IMR-90 (cell line): ENCODE results near the gene RIMBP2. TPM values are rescaled to one million over a fixed set of nuclear protein-coding genes. Genes with fewer than 3 reads are reported as not detected.

Experiments used
- ATAC-seq: fragments of 200-7000 bp; cut with Tn5 transposase; 2 replicates; pipeline ENCODE4 v1.9.1; 2020; ENCODE audit warnings: low read depth, mild to moderate bottlenecking, moderate library complexity
- BruUV-seq: library from RNA; stranded (reverse); fragments of 400-500 nt; replicated peaks from 2 replicates; lab custom pipeline; 2021; lab: Mats Ljungman, UMichigan
- CTCF ChIA-PET: fragments of 300-600 bp; formaldehyde crosslinking; extraction: SDS; loops from one replicate; lab custom pipeline; 2021; ENCODE audit warnings: antibody characterized with exemption; lab: Yijun Ruan, JAX
- POLR2A ChIA-PET: fragments of 300-600 bp; sonication (Branson Sonifier 250); formaldehyde crosslinking; loops from one replicate; lab custom pipeline; 2022; ENCODE audit warnings: antibody characterized with exemption; ENCODE audit not compliant: unreplicated experiment; lab: Charles Lee
- DNase-seq: peaks from one replicate; pipeline ENCODE4 v3.0.0; 2013
- H2AFZ ChIP-seq: replicated peaks from 2 replicates; pipeline ENCODE3; 2013; ENCODE audit warnings: low read length, mild to moderate bottlenecking; ENCODE audit not compliant: poor library complexity
- H2AK5ac ChIP-seq: 2 replicates; pipeline ENCODE4 v1.6.1; 2013; ENCODE audit warnings: low read depth, low read length, inconsistent platforms
- H2AK9ac ChIP-seq: replicated peaks from 2 replicates; pipeline ENCODE3; 2013; ENCODE audit warnings: mild to moderate bottlenecking, low read depth, low read length, moderate library complexity; ENCODE audit not compliant: poor library complexity
- H2BK120ac ChIP-seq: 2 replicates; pipeline ENCODE4 v1.6.1; 2013; ENCODE audit warnings: low read depth, low read length, inconsistent platforms
- H2BK15ac ChIP-seq: 3 replicates; pipeline ENCODE4 v1.6.1; 2013; ENCODE audit warnings: low read depth, low read length, inconsistent platforms
- H2BK20ac ChIP-seq: 2 replicates; pipeline ENCODE4 v1.6.1; 2013; ENCODE audit warnings: low read depth, mild to moderate bottlenecking, inconsistent platforms, low read length, moderate library complexity
- H2BK5ac ChIP-seq: 2 replicates; pipeline ENCODE4 v1.6.1; 2013; ENCODE audit warnings: mild to moderate bottlenecking, low read depth, low read length, inconsistent platforms; ENCODE audit not compliant: poor library complexity, severe bottlenecking
- H3K14ac ChIP-seq: replicated peaks from 2 replicates; pipeline ENCODE4 v1.6.1; 2013; ENCODE audit warnings: low read depth, low read length, inconsistent platforms
- H3K18ac ChIP-seq: 2 replicates; pipeline ENCODE4 v1.6.1; 2013; ENCODE audit warnings: low read depth, low read length, control low read depth
- H3K23ac ChIP-seq: 2 replicates; pipeline ENCODE4 v1.6.1; 2013; ENCODE audit warnings: low read depth, low read length, inconsistent platforms
- H3K27ac ChIP-seq: 2 replicates; pipeline ENCODE4 v1.5.1; 2013; ENCODE audit warnings: mild to moderate bottlenecking, control low read depth, low read length; ENCODE audit not compliant: insufficient read depth
- H3K27me3 ChIP-seq: 2 replicates; pipeline ENCODE4 v1.6.1; 2013; ENCODE audit warnings: low read length; ENCODE audit not compliant: control insufficient read depth, insufficient read depth
- H3K36me3 ChIP-seq: 2 replicates; pipeline ENCODE4 v1.6.1; 2013; ENCODE audit warnings: low read length, mixed read lengths; ENCODE audit not compliant: control insufficient read depth, insufficient read depth
- H3K4ac ChIP-seq: 2 replicates; pipeline ENCODE4 v1.6.1; 2013; ENCODE audit warnings: low read depth, low read length, inconsistent platforms
- H3K4me1 ChIP-seq: 2 replicates; pipeline ENCODE4 v1.6.1; 2013; ENCODE audit warnings: low read length, mixed read lengths; ENCODE audit not compliant: control insufficient read depth, insufficient read depth
- H3K4me2 ChIP-seq: 2 replicates; pipeline ENCODE4 v1.6.1; 2013; ENCODE audit warnings: low read depth, mild to moderate bottlenecking, control low read depth, low read length, moderate library complexity
- H3K4me3 ChIP-seq: 2 replicates; pipeline ENCODE4 v1.5.1; 2013; ENCODE audit warnings: low read depth, mild to moderate bottlenecking, control low read depth, low read length, moderate library complexity; ENCODE audit not compliant: insufficient read depth
- H3K56ac ChIP-seq: 2 replicates; pipeline ENCODE4 v1.6.1; 2013; ENCODE audit warnings: low read length, inconsistent platforms; ENCODE audit not compliant: insufficient read depth; ENCODE audit errors: extremely low read depth
- H3K79me1 ChIP-seq, 2 experiments: 2 replicates each; pipeline ENCODE4 v1.6.1; 2013; ENCODE audit warnings: low read length in 2 of 2, inconsistent platforms in 1 of 2, low read depth in 1 of 2
- H3K9ac ChIP-seq: 2 replicates; pipeline ENCODE4 v1.6.1; 2013; ENCODE audit warnings: low read depth, low read length, control low read depth
- H3K9me1 ChIP-seq: 2 replicates; pipeline ENCODE4 v1.6.1; 2013; ENCODE audit warnings: low read length, inconsistent platforms; ENCODE audit not compliant: insufficient read depth
- H3K9me3 ChIP-seq: 2 replicates; pipeline ENCODE4 v1.6.1; 2013; ENCODE audit warnings: low read length; ENCODE audit not compliant: control insufficient read depth, insufficient read depth
- H4K20me1 ChIP-seq: 2 replicates; pipeline ENCODE4 v1.6.1; 2013; ENCODE audit warnings: low read length, inconsistent platforms; ENCODE audit not compliant: insufficient read depth
- H4K5ac ChIP-seq: 2 replicates; pipeline ENCODE4 v1.6.1; 2013; ENCODE audit warnings: mild to moderate bottlenecking, low read depth, low read length, control low read depth
- H4K8ac ChIP-seq, 2 experiments: 2 replicates each; pipeline ENCODE4 v1.6.1; 2013; ENCODE audit warnings: low read depth in 2 of 2, low read length in 2 of 2, control low read depth in 1 of 2, inconsistent platforms in 1 of 2
- H4K91ac ChIP-seq: 2 replicates; pipeline ENCODE4 v1.6.1; 2013; ENCODE audit warnings: low read depth, low read length, inconsistent platforms; ENCODE audit not compliant: insufficient read depth
- BHLHE40 ChIP-seq: fragments of 150-350 bp; IDR thresholded peaks from 2 replicates; pipeline ENCODE4 v1.6.1; 2016; ENCODE audit warnings: mild to moderate bottlenecking, low read depth, low read length
- CEBPB ChIP-seq: IDR thresholded peaks from 2 replicates; pipeline ENCODE4 v1.6.1; 2012; ENCODE audit warnings: low read depth, low read length, improper control_type of control experiment
- CHD1 ChIP-seq: IDR thresholded peaks from 2 replicates; pipeline ENCODE4 v1.6.1; 2012; ENCODE audit warnings: low read depth, low read length, improper control_type of control experiment
- FOS ChIP-seq: fragments of 150-350 bp; IDR thresholded peaks from 2 replicates; pipeline ENCODE4 v1.6.1; 2016; ENCODE audit warnings: low read depth, low read length
- MAFK ChIP-seq: IDR thresholded peaks from 2 replicates; pipeline ENCODE4 v1.6.1; 2012; ENCODE audit warnings: low read depth, low read length, improper control_type of control experiment
- MAZ ChIP-seq: IDR thresholded peaks from 2 replicates; pipeline ENCODE4 v1.6.1; 2012; ENCODE audit warnings: low read depth, mild to moderate bottlenecking, low read length, improper control_type of control experiment, moderate library complexity, borderline replicate concordance
- MXI1 ChIP-seq: IDR thresholded peaks from 2 replicates; pipeline ENCODE4 v1.6.1; 2012; ENCODE audit warnings: low read depth, mild to moderate bottlenecking, low read length, moderate library complexity, borderline replicate concordance
- NFE2L2 ChIP-seq: fragments of 150-350 bp; IDR thresholded peaks from 2 replicates; pipeline ENCODE4 v1.6.1; 2016; ENCODE audit warnings: low read depth, mild to moderate bottlenecking, low read length
- POLR2A ChIP-seq: IDR thresholded peaks from 2 replicates; pipeline ENCODE4 v1.6.1; 2012; ENCODE audit warnings: mild to moderate bottlenecking, low read depth, low read length
- RAD21 ChIP-seq: IDR thresholded peaks from 2 replicates; pipeline ENCODE4 v1.6.1; 2012; ENCODE audit warnings: low read length, improper control_type of control experiment
- RCOR1 ChIP-seq: IDR thresholded peaks from 2 replicates; pipeline ENCODE4 v1.6.1; 2012; ENCODE audit warnings: mild to moderate bottlenecking, low read length, improper control_type of control experiment; ENCODE audit not compliant: insufficient replicate concordance
- RFX5 ChIP-seq: IDR thresholded peaks from 2 replicates; pipeline ENCODE4 v1.8.0; 2012; ENCODE audit warnings: low read depth, mild to moderate bottlenecking, low read length, moderate library complexity
- SMC3 ChIP-seq: fragments of 150-350 bp; IDR thresholded peaks from 2 replicates; pipeline ENCODE4 v1.6.1; 2016; ENCODE audit warnings: low read depth, mild to moderate bottlenecking, antibody characterized with exemption, low read length, moderate library complexity
- WGBS, 2 experiments: methylation state at CpG; one replicate each; pipeline versions ENCODE4 v1.1.5 to v1.1.7; 2013; ENCODE audit warnings: missing lambda C conversion rate in 2 of 2; ENCODE audit not compliant: insufficient read length in 1 of 2; ENCODE audit errors: extremely low coverage in 2 of 2; 5-methylcytosine and 5-hydroxymethylcytosine counted together
- dilution Hi-C: fragments of 300-500 bp; cut with HindIII; formaldehyde crosslinking; loops from one replicate; pipeline ENCODE4 v1.14.3; 2018; ENCODE audit warnings: low sequenced_read_pairs; ENCODE audit not compliant: unreplicated experiment
- in situ Hi-C: fragments of 300-500 bp; cut with MboI; formaldehyde crosslinking; loops from 3 replicates; pipeline ENCODE4 v1.14.3; 2019; ENCODE audit warnings: low sequenced_read_pairs, inconsistent platforms, mixed read lengths
- intact Hi-C: fragments of 100-400 bp; cut with micrococcal nuclease; formaldehyde crosslinking; loops from 2 replicates; pipeline ENCODE4 v1.10.0; 2022
- polyA plus RNA-seq, 3 experiments: library from polyadenylated mRNA; depleted of rRNA; stranded (reverse); fragments of >200 nt; gene quantifications; 2 replicates each; pipeline ENCODE4 v1.2.3, GENCODE V29; 2012; ENCODE audit warnings: low replicate concordance in 1 of 3
- total RNA-seq: library from RNA; depleted of rRNA; stranded (reverse); fragments of >200 nt; gene quantifications from 2 replicates; pipeline ENCODE4 v1.2.3, GENCODE V29; 2012
- TF ChIP-seq, protein P1 (sequence below): fragments of 150-350 bp; IDR thresholded peaks from 2 replicates; pipeline ENCODE4 v1.6.1; 2017; ENCODE audit warnings: mild to moderate bottlenecking, antibody characterized with exemption, low read length, low read depth
- TF ChIP-seq, protein P2 (sequence below): conservative IDR thresholded peaks from 2 replicates; pipeline ENCODE4 v1.5.1; 2012; ENCODE audit warnings: mild to moderate bottlenecking, low read depth, low read length, improper control_type of control experiment
- TF ChIP-seq, protein P3 (sequence below): fragments of 150-350 bp; IDR thresholded peaks from 2 replicates; pipeline ENCODE4 v1.6.1; 2016; ENCODE audit warnings: low read depth, mild to moderate bottlenecking, low read length, moderate library complexity, borderline replicate concordance

Gene RIMBP2
- total and polyA plus RNA-seq, 2 of the 4 experiments (the other 2 are of a cell fraction) = not detected

DNA sequence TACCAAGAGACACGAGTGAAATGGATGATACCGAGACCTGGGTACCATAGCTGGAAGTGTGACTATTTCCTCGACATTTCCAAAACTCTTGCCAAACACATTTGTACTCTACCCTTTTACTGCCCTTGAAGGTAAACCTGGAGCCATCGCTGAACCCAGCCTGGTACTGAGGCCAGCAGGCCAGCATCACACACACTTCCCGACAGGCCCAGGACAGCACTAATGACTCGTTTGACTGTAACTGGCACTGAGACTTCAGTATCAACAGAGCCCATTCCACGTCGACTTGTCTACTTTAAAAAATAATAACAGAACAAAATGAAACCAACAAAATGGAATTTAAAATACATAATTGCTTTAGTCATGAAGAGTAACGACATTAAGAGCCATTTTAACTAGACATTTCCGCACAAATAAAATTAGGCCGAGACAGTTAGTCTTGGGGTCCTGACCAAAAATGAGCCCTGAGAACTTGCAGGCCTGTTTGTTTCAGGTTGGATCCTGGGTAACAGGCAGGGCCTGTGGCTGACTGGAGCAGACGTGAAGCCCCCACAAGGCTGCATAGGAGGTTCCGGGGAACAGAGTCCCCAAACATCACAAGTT, 94.3 kb downstream of the RIMBP2 start:
- WGBS, 2 experiments = 90% methylated on average over 2 of the region's 13 CpGs; no CpG with 5 or more reads in 1 of the 2 experiments
- H3K9me1 ChIP-seq = no peaks in the 10 kb centered on the region
- in situ Hi-C loops (no loop called here), dilution Hi-C loops (no loop called here), intact Hi-C loops (no loop called here)
- no peak overlapping the region for H4K91ac ChIP-seq
- H3K79me1 ChIP-seq = no peaks in the 10 kb centered on the region
- H3K23ac ChIP-seq = no peak overlapping the region
- H2BK120ac ChIP-seq = no peak overlapping the region
- H3K4me2 ChIP-seq = no peak overlapping the region
- no peak overlapping the region for H3K18ac ChIP-seq
- H3K27ac ChIP-seq = no peak overlapping the region
- ChIA-PET CTCF (no interaction called here), POLR2A (no interaction called here)
- H3K56ac ChIP-seq = no peak overlapping the region
- no TSS peak for BruUV-seq
- H3K4me3 ChIP-seq = no peak overlapping the region
- H4K8ac ChIP-seq = no peak overlapping the region
- H2BK15ac ChIP-seq = no peak overlapping the region
- no peak overlapping the region for H2AK9ac ChIP-seq
- no peaks in the 10 kb centered on the region for H3K36me3 ChIP-seq
- no peak overlapping the region for H2BK20ac ChIP-seq
- H3K9ac ChIP-seq = no peak overlapping the region
- no peaks in the 10 kb centered on the region for H3K4me1 ChIP-seq
- H4K5ac ChIP-seq = no peak overlapping the region
- no peaks in the 10 kb centered on the region for H3K27me3 ChIP-seq
- H3K9me3 ChIP-seq = peaks cover 41% of the 10 kb centered on the region
- TF ChIP-seq MAFK (no peak), CEBPB (no peak), CHD1 (no peak), MAZ (no peak), BHLHE40 (no peak), RAD21 (no peak), RFX5 (no peak), RCOR1 (no peak), POLR2A (no peak), NFE2L2 (no peak), SMC3 (no peak), MXI1 (no peak), FOS (no peak)
- TF ChIP-seq, protein P1, sequence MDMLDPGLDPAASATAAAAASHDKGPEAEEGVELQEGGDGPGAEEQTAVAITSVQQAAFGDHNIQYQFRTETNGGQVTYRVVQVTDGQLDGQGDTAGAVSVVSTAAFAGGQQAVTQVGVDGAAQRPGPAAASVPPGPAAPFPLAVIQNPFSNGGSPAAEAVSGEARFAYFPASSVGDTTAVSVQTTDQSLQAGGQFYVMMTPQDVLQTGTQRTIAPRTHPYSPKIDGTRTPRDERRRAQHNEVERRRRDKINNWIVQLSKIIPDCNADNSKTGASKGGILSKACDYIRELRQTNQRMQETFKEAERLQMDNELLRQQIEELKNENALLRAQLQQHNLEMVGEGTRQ = no peak
- TF ChIP-seq, protein P2, sequence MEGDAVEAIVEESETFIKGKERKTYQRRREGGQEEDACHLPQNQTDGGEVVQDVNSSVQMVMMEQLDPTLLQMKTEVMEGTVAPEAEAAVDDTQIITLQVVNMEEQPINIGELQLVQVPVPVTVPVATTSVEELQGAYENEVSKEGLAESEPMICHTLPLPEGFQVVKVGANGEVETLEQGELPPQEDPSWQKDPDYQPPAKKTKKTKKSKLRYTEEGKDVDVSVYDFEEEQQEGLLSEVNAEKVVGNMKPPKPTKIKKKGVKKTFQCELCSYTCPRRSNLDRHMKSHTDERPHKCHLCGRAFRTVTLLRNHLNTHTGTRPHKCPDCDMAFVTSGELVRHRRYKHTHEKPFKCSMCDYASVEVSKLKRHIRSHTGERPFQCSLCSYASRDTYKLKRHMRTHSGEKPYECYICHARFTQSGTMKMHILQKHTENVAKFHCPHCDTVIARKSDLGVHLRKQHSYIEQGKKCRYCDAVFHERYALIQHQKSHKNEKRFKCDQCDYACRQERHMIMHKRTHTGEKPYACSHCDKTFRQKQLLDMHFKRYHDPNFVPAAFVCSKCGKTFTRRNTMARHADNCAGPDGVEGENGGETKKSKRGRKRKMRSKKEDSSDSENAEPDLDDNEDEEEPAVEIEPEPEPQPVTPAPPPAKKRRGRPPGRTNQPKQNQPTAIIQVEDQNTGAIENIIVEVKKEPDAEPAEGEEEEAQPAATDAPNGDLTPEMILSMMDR = no peak
- TF ChIP-seq, protein P3, sequence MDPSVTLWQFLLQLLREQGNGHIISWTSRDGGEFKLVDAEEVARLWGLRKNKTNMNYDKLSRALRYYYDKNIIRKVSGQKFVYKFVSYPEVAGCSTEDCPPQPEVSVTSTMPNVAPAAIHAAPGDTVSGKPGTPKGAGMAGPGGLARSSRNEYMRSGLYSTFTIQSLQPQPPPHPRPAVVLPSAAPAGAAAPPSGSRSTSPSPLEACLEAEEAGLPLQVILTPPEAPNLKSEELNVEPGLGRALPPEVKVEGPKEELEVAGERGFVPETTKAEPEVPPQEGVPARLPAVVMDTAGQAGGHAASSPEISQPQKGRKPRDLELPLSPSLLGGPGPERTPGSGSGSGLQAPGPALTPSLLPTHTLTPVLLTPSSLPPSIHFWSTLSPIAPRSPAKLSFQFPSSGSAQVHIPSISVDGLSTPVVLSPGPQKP = no peak
- H2BK5ac ChIP-seq = no peak overlapping the region
- no peak for ATAC-seq
- no peak overlapping the region for H3K14ac ChIP-seq
- DNase-seq = no peak
- no peak overlapping the region for H2AFZ ChIP-seq
- H2AK5ac ChIP-seq = no peak overlapping the region
- H3K4ac ChIP-seq = no peak overlapping the region
- H4K20me1 ChIP-seq = no peaks in the 10 kb centered on the region
